Measurements from ENCODE around the gene ROCK2. TPM values are rescaled to one million over a fixed set of nuclear protein-coding genes. Genes with fewer than 3 reads are reported as not detected.
A peak's percentile ranks its signal among the peaks of the same experiment; 100 is the strongest.

The ROCK2 gene
- total RNA-seq, 4 donors from 2014 or later: 110 to 197 (median 155) TPM

DNA sequence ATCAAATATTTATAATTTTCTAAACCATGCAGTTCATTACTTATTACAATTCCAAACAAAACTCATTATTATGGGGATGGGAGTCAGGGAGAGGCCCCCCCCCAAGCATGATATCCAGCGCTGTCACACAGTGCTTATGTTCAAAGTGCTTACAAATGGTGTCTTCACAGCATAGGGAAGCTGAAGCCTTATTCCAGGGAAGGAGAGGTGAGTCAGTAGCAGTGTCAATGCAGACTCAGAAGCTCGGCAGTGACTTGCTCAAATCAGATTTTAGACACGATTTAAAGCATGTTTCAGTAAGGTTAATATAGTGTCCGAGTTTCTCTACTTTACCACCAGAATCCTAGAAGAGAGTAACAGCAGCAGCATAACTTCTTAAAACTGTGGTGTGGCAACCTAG, 164.5 kb downstream of the ROCK2 start:
- TF ChIP-seq, protein P1, sequence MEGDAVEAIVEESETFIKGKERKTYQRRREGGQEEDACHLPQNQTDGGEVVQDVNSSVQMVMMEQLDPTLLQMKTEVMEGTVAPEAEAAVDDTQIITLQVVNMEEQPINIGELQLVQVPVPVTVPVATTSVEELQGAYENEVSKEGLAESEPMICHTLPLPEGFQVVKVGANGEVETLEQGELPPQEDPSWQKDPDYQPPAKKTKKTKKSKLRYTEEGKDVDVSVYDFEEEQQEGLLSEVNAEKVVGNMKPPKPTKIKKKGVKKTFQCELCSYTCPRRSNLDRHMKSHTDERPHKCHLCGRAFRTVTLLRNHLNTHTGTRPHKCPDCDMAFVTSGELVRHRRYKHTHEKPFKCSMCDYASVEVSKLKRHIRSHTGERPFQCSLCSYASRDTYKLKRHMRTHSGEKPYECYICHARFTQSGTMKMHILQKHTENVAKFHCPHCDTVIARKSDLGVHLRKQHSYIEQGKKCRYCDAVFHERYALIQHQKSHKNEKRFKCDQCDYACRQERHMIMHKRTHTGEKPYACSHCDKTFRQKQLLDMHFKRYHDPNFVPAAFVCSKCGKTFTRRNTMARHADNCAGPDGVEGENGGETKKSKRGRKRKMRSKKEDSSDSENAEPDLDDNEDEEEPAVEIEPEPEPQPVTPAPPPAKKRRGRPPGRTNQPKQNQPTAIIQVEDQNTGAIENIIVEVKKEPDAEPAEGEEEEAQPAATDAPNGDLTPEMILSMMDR (IDR thresholded peaks at IDR 0.05): no peak
- DNase-seq (ENCODE audit: low spot score): no peak
- ATAC-seq (ENCODE audit: low FRiP score): no peak

DNA sequence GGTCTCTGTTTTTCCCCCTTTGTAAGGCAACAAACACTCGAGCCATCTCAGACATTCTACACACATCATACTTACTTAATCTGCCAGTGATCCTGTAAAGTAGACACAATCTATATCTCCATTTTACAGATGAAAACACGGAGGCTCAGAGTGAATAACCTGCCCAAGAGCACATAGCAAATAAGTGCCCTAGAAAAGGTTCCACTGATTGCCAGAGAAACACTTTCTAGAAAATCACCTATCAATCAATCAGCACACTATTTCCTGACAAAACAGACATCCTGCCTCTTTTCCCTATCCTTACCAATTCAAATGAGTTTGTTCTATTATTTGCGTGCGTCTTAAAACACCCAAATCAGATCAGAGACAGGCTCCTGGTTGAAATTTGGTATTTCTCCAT, 165.2 kb downstream of the ROCK2 start:
- TF ChIP-seq, protein P1 (IDR thresholded peaks at IDR 0.05): no peak
- DNase-seq (ENCODE audit: low spot score): no peak
- ATAC-seq (ENCODE audit: low FRiP score): no peak

DNA sequence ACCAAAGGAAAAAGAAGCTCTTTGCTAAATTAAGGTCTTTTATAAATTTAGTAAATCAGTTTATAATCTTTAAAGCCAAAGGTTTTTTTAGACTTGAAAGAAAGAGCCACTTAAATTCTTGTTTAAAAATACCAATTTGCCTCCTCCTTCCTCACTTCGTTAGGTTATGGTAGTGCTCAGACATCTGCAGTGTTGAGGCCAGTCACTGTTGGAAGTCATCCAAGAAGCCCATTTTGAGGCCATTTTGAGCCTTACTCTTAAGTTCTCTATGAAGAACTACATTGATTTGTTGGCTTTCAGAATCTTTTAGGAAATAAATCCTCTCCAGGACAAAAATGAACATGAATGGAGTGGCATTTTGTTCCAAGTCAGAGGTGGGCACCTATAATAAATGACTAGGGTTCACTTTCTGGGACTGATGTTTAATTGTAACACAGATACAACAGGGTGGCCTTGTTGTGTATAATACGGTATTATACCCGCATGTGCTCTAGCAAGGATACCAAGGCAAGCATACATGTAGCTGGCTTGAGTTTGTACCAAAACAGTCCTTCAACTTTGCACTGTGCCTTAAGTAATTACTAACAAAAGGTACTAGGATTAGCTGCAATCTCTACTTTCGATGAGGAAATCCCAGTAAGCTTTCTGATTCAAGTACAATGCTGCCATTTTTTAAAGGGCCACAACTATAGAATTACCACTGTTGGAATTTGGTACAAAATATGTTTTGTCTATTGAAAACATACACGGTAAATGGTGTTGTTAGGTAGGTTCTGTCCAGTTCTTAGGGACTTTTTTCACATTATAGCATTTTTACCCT, 166.4 kb downstream of the ROCK2 start:
- TF ChIP-seq, protein P1 (IDR thresholded peaks at IDR 0.05): no peak
- DNase-seq (ENCODE audit: low spot score) (no peak), ATAC-seq (ENCODE audit: low FRiP score) (no peak)

DNA sequence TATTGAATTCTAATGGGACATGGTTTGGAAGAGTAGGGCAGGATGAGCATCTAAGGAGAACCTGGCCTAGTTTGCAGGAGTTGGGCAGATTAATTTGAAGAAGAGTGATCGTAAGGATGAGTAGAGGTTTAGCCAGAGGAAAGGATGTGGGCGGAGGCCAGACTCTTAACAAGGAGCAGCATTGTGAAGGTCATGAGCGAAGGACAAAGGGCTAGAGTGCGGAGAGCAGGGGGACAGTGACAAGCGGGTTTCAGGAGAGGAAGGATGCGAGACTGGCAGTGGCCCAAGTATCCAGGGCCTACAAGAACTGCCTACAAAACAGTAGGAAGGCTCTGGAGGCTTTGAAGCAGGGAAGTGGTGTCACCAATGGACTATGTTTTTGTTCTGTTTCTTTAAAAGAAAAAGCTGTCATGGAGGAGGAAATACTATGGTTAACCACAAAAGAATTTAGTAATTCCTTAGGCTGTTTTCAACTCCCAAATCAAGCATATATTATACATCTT, 169.1 kb downstream of the ROCK2 start:
- no peak for DNase-seq (ENCODE audit: low spot score)
- ATAC-seq (ENCODE audit: low FRiP score): peak; percentile 37
- TF ChIP-seq, protein P1 (IDR thresholded peaks at IDR 0.05): no peak

DNA sequence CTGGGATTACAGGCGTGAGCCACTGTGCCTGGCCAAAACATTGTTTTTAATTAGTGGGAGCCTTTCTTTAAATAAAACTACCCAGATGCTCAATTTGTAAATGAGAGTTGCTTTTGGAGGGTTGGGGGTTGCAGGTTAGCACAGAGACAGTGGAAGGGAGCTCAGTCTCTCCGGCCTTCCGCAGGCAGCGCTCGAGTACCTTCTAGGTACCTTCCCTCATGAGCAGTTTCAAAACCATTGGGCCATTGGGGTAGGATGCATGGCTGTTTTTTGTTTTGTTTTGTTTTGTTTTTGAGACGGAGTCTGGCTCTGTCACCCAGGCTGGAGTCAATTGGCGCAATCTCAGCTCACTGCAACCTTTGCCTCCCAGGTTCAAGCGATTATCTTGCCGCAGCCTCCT, 170.2 kb downstream of the ROCK2 start:
- TF ChIP-seq, protein P1 (IDR thresholded peaks at IDR 0.05): no peak
- ATAC-seq (ENCODE audit: low FRiP score): no peak
- no peak for DNase-seq (ENCODE audit: low spot score)

DNA sequence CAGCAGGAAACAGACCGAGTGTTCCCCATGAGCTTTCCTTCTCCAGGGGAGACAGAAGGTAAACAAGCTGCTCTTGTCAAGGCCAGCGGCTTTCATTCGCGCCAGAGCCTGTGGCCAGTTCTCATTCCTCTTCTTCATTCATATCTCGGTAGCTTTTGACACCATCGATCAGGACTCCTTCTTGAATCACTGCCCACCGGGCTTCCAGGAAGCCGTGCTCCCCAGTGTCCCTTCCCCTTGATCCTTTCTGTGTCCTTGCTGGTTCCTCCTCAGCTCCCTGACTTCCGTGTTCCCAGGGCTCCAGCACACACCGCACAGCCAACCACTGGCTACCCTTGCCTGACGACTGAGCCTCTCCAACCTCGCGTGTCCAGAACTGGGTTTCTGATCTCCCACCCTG, 175.1 kb downstream of the ROCK2 start:
- TF ChIP-seq, protein P1 (IDR thresholded peaks at IDR 0.05): no peak
- no peak for DNase-seq (ENCODE audit: low spot score)
- no peak for ATAC-seq (ENCODE audit: low FRiP score)

DNA sequence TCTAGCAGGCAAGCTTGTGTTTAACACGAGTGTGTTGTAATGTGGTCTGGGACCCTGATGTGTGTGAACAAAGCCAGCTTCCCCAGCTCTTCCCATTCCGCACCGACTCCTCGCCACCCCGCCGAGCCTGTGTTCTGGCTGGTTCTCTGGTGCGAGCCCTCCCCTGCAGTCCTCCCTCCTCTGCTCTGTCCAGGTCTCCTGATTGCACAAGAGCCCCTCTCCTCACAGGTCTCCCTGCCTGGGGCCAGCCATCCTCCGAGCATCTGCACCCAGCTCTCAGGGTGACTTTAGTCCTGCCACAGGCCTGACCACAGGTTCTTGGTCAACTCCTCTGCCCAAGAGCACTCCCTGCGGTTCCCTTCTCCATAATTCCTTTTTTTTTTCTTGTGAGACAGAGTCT, 175.9 kb downstream of the ROCK2 start:
- DNase-seq (ENCODE audit: low spot score): no peak
- ATAC-seq (ENCODE audit: low FRiP score): no peak
- TF ChIP-seq, protein P1 (IDR thresholded peaks at IDR 0.05): no peak

All from omental fat pad (tissue), 4 donors.